ENCODE data around the gene TTC23.

TTC23 gene

DNA sequence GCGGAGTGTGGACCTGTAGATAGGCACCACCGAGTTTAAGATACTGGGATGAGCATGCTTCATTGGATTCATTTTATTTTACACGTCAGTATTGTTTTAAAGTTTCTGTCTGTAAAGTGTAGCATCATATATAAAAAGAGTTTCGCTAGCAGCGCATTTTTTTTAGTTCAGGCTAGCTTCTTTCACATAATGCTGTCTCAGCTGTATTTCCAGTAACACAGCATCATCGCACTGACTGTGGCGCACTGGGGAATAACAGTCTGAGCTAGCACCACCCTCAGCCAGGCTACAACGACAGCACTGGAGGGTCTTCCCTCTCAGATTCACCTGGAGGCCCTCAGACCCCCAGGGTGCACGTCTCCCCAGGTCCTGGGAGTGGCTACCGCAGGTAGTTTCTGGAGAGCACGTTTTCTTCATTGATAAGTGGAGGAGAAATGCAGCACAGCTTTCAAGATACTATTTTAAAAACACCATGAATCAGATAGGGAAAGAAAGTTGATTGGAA lies 115.0 kb downstream of the TTC23 start:
- no peak for DNase-seq

DNA sequence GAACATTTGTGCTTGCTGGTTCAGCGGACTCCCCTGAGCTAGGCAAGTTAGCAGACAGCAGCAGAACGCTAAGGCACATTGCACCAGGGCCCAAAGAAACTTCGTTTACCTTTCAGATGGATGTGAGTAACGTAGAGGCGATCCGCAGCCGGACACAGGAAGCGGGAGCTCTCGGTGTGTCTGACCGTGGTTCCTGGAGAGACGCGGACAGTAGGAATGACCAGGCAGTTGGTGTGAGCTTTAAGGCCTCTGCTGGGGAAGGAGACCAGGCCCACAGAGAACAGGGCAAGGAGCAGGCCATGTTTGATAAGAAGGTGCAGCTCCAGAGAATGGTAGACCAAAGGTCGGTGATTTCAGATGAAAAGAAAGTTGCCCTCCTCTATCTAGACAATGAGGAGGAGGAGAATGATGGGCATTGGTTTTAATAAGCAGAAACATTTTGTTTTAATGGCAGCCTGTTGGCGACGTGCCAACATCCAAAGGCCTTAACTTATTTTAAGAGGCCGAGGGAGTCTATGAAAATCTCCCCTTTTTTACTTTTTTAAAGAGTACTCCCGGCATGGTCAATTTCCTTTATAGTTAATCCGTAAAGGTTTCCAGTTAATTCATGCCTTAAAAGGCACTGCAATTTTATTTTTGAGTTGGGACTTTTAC lies 116.6 kb downstream of the TTC23 start:
- no peak for DNase-seq

DNA sequence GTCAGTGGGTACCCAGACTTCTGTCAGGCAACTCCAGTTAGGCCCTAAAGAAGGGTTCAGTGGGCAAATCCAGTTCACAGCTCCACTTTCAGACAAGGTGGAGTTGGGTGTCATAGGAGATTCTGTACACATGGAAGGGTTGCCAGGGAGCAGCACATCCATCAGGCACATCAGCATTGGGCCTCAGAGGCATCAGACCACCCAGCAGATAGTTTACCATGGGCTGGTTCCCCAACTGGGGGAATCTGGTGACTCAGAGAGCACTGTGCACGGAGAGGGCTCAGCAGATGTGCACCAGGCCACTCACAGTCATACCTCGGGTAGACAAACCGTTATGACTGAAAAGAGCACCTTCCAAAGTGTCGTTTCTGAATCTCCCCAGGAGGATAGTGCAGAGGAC lies 117.3 kb downstream of the TTC23 start:
- DNase-seq, result no peak

DNA sequence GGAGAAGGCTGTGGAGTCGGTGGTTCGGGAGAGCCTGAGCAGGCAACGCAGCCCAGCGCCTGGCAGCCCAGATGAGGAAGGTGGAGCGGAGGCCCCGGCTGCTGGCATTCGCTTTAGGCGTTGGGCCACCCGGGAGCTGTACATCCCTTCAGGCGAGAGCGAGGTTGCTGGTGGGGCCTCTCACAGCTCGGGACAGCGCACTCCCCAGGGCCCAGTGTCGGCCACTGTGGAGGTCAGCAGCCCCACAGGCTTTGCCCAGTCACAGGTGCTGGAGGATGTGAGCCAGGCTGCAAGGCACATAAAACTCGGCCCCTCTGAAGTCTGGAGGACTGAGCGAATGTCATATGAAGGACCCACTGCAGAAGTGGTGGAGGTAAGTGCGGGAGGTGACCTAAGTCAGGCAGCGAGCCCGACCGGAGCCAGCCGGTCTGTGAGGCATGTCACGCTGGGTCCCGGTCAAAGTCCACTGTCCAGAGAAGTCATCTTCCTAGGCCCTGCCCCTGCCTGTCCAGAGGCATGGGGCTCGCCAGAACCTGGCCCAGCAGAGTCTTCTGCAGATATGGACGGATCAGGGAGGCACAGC lies 117.8 kb downstream of the TTC23 start:
- no peak for DNase-seq

DNA sequence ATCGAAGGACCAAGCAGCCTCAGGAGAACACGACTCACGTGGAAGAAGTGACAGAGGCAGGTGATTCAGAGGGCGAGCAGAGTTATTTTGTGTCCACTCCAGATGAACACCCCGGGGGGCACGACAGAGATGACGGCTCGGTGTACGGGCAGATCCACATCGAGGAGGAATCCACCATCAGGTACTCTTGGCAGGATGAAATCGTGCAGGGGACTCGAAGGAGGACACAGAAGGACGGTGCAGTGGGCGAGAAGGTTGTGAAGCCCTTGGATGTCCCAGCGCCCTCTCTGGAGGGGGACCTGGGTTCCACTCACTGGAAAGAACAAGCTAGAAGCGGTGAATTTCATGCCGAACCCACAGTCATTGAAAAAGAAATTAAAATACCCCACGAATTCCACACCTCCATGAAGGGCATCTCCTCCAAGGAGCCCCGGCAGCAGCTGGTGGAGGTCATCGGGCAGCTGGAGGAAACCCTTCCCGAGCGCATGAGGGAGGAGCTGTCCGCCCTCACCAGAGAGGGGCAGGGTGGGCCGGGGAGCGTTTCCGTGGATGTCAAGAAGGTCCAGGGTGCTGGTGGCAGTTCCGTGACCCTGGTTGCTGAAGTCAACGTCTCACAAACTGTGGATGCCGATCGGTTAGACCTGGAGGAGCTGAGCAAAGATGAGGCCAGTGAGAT lies 118.5 kb downstream of the TTC23 start:
- no peak for DNase-seq

DNA sequence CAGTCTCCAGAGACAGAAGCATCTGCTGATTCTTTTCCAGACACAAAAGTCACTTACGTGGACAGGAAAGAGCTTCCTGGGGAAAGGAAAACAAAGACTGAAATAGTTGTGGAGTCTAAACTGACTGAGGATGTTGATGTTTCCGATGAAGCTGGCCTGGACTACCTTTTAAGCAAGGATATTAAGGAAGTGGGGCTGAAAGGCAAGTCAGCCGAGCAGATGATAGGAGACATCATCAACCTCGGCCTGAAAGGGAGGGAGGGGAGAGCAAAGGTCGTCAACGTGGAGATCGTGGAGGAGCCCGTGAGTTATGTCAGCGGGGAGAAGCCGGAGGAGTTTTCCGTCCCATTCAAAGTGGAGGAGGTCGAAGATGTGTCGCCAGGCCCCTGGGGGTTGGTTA lies 119.1 kb downstream of the TTC23 start:
- DNase-seq, result no peak

DNA sequence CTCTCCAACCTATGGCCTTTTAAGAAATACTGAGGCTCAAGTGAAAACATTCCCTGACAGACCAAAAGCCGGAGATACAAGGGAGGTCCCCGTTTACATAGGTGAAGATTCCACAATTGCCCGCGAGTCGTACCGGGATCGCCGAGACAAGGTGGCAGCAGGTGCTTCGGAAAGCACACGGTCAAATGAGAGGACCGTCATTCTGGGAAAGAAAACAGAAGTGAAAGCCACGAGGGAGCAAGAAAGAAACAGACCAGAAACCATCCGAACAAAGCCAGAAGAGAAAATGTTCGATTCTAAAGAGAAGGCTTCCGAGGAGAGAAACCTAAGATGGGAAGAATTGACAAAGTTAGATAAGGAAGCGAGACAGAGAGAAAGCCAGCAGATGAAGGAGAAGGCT lies 119.7 kb downstream of the TTC23 start:
- no peak for DNase-seq

DNA sequence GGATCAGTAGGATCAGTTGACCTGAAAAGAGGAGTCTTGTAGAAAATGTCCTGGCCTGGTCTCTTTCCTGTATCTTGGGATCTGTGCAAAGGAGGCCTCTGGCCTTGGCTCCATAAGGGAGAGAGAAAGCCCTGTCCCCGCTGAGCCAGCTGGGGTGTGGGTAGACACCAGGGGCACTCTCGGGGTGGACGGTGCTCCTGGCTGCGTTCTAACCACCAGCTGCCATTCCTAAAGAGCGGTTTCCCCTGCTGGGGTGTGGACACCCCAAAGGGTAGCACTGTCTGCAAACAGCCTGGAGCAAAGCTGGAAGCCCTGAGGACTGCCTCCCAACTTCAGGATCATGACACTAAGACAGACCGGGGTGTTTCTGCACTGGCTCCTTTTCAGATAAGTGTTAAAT lies 121.0 kb downstream of the TTC23 start:
- no peak for DNase-seq

DNA sequence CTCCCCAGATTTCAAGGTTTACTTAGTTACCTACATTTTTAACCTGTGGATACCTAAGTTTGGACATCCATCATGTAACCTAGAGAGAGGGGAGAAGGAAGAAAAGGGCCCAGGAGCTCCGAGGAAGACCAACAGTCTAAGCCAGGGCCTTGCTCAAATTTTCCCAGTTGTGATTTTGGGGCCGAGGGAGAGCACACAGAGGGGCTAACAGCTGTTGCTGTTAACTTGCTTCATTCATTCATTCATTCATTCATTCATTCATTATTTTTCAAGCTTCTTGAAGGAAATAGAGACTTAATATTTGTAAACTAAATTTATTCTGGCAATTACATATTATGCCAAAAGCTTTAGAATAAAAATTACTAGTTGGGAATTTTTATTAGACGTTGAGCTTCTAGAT lies 121.6 kb downstream of the TTC23 start:
- no peak for DNase-seq

DNA sequence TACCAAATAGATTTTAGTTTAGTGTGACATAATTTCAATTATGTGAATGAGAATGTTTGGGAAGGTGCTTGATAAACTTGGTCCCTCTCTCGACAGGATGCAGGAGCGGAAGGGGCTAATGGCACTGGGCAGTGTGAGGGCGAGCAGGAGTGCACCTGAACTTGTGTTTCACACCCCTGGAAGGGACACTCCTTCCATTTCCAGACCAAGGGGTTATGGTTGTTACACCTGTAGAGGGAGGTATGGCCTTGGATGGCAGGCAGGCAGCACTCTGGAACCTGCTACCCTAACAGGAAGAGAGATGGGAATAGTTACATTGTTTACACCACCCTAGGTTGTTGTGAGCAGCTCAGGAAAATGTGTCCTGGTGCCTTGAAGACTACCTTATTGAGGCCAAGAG lies 122.5 kb downstream of the TTC23 start:
- DNase-seq, result no peak

DNA sequence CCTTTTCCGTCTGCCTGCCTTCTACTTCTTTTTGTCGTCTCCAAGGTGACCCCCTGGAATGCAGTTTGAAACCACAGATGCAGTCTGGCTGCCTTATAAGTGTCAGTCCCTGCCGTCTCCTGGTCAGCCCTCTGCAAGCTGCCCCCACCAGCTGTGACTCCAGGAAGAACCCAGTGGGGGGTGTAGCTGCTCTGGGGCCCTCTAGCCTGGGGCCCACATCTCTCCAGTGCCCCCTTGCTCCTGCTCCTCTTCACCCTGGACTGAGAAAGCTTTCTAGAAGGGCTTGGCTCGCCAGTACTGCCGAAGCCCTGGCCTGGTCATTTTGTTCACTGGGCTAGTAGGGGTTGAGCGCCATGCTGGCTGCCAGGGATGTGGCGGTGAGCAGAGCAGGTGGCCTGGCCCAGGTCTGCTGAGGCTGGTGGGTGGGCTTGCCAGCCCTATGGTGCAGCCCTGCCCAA lies 123.2 kb downstream of the TTC23 start:
- DNase-seq, result no peak

DNA sequence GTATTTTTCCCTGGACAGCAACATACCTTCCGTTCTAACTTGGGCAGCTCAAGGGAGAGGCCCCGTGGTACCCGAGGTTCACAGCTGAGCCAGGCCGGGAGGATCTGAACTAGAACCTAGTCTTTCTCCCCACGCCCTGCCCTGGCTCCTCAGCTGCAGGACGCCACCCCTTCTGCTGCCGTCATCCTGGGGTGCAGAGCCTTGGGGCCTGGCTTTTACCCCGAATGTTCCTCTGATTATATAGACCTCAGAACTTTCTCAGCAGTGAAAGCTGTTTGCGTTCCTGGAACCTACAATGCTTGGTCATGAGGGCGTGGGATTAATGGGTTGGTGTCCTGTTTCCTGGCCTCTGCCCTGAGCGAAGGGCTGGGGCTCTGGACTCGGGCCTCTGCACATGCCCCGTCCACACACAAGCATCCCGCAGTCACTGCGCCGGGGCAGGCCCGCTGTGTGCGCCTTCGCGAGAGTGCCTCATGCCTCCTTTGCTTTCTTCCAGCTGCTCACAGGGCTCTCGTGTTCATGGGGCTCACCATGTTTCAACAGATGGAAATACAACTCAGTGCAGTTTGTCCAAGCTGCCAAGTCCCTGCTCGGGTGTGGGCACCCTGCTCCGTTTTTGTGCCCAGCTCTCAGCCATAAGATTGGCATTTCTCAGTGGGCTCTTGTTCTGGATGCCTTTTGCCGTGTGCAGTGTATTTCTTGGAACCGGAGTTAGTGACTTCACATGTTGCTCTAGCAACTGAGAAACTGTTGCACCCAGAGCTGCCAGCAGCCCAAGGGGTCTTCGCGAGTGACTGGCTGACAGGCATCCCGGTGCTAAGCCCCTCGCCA lies 124.1 kb downstream of the TTC23 start:
- no peak for DNase-seq

DNA sequence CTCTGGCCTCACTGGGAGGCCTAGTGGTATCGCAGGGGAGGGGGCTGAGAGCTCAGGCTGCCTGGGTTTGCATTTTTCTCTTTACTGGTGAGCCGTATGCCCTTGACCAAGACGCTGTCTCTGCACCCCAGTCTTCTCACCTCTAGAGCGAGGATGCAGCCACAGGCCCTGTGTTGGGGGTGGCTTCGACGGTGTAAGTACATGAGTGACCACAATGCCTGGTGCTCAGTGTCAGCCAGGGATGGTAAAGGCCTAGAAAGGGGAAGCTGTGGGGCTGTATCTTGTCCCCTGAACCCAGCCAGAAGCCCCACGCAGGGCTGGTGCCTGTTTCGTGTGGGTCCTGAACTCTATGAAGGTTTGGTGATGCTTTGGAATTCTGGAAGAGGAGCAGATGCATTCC lies 124.7 kb downstream of the TTC23 start:
- DNase-seq, result no peak

DNA sequence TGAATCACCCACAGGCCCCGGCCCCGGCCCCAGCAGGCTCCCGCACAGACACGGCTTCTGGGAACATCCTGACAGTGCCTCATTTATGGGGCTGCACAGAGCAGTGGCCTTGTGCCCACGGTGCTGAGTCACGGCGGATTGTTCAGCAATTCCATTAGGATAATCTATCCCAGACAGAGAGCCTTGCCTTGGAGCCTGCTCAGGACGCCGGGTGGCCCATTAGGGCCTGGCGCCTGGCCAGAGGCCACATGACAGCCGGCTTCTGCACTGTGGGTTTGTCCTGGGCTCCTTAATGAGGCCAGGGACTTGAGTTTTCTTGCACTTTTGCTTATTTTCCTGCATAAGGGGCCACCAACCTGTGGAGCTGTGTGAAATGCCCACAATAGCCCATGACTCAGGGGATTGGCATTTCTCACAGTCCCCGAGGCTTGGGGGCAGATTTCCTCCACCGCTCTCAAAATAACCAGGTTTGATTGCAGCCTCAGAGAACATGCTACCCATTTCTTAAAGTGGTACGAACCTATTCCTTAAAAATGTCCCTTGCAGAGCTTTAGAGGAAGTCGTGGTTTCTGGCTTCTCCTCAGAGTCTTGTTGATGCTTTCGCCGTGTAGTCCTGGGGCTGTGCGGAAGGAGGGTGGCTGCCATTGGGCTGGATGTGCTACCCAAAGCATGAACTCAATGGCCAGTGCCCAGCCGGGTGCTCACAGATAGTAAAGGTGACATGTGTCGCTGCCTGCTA lies 125.5 kb downstream of the TTC23 start:
- no peak for DNase-seq

DNA sequence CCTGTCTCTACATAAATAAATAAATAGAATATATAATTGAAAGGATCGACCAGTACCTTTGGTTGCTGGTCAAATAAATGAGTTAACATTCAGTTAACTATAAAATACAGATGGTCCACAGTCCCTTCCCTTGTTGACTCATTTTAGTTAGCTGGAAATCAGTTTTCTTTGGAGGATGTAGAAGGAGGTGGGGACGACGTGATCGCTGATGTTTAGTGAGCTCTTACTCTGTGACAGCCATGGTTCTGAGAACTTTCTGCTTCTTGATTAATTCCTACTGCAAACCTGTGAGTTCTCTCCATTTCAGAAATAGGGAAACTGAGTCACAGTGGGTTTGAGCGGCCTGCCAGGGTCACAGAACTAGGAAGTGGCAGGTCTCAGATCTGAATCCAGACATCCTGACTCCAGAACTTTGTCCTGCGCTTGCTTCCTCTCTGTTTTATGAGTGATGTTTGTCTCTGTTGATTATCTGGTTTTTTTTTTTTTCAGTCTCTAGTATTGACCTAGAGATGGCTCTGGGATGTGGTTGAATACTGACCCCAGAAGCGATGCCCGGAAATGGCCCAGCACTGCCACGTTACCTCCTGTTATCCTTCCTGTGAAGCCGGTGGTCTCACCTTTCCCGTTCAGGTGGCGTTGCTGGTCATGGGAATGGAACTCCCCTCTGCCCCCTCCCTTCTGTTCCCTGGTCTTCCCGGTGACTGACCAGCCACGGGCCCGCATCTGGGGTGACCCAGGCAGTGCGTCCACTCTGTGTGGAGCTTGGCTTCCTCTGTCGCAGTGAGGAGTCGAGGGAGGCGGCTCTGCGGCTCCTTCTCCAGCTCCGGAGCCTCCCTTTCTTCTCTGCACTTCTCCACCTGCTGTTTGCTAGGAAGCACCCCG lies 126.3 kb downstream of the TTC23 start:
- no peak for DNase-seq

DNA sequence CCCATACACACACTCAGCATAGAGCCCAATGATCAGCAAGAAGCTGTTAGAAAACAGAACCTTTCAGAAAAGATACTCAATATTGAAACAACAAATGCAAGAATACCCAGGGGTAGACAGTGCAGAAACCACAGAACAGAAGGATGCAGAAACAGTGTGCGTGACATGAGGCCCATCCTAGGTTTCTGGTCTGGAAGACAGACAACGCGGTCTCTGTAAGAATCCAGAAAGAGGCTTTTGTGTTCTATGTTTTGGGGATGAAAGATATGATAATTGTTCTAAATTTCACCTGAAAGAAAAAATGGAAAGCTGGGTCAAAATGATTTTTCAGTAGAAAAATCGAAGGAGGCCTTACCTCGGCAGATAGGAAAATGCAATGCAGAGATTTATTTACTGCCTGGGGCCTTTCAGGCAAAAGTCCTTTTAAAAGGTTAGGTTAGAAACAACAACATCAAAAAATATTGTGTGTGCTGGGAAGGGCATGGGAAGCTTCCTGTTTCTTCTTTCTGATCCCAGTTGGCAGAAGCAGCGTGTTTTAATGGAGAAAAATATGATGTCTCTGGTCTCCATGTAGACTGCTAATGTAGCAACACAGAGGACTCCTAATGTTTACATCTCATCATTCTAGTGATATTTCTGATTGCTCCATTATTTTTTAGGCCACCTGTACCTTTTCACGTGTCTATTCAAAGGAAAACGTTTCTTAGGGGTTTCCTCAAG lies 127.5 kb downstream of the TTC23 start:
- no peak for DNase-seq

DNA sequence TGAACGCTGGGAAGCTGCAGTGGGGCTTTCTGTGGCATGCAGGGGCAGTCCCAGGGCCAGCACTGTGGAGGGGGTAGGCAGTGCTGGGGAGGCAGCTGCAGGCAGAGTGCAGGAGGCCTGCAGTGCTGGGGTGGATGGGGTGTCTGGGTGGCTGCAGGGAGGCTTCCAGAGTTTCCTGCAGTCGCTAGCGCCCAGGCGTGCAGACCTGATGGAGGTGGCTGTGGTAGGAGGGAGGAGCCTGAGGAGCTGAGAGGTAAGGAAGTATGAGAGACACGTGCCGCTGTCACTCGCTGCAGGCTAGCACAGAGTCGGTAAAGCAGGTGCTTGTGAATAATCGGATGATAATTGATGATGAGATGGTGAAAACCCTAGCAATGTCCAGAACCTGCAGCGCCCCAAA lies 128.2 kb downstream of the TTC23 start:
- no peak for DNase-seq

DNA sequence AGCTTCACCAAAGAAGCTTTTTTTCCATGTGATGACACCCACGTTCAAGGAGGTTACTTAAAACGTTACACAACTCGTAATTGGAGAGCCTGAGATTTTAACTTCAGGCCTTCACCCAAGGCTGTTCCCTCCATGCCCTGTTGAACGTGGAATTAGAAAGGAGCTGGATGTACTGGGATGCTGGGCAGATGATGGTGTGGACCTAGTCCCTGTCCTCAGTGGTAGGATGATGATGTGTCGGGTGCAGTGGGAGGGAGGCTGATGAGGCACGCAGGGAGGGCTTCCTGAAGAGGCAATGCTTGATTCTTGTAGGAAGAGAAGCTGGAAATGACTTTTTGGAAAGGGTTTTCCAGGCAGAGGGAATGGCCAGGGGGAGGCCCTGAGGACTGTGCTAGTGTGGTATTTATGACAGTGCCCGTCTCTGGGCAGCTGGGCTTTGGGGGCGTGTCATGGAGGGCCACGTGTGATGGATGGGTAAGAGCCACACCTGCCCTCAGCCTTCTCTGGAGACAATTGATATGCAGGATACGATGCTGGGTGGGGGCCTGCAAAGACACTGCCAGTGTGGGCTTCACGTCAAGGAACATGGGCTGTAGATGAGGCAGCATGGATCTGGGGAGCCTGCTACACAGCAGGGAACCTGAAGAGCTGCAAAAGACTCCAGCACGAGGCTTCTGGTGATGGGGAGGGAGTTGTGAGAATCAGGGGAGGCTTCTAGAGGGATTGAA lies 129.2 kb downstream of the TTC23 start:
- no peak for DNase-seq

DNA sequence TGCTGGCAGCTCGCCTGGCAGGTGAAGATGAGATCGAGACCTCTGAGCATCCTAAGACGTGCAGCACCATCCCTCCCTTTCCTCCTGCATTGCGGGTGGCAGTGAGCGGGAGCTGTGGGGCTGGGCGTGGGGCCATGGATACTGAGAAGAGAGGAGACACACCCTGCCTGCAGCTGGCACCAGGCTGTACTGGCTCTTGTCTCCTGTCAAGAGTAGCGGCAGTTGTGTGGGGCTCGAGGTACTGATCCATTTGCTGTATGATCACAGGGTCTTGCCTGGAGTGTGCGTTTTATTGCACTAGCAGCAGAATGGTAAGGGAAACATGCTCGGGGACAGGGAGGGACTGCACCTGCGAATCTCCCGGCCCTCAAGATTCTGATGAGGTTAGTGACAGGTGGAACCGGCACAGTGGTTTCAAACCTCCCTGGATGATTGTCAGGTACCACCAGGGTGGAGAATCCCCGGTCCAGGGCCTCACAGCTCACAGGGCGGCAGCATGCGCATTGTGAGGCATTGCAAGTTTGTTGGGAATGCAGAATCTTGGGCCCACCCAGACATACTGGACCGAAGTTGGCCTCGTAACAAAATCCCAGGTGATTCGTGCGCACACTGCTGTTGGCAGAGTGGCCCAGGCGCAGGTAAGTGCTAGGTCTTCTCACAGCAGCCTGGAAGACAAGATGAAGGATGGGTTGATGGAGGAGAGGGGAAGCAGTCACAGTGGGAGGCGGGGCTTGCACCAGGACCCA lies 130.4 kb downstream of the TTC23 start:
- DNase-seq, result no peak

DNA sequence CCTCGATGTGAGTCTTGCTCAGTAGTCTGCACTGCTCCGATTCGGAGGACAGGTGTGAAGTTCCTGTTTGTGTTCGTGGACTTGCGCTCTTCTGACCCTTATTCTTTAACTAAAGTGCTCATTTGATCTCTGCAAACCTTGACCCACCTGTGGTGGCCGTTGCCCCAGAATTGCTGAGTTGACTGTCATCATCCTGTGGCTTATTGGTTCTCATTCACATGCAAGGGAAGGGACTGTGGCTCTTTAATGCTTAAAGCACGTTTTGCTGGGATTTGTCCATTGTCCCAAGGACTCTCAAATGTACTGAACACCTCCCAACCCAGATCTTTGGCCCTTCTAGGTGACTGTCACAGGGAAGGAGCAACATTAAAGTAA lies 131.1 kb downstream of the TTC23 start:
- DNase-seq, result no peak

All from NCI-H2029 treated with DMSO at 0.1 percent for 48 hours (cell line).